G401 (cell line): ENCODE measurements around the gene EMCN. TPM values are rescaled to one million over a fixed set of nuclear protein-coding genes. Genes with fewer than 3 reads are reported as not detected.
"Not testable (repeated sequence)": the region's sequence is repeated elsewhere in the genome, so short reads cannot be mapped to it uniquely, and the experiment has no call there.

Source experiments
- DNase-seq: peaks from one replicate; pipeline ENCODE4 v3.0.0-alpha.2; 2015; ENCODE audit warnings: low spot score
- in situ Hi-C: cut with HindIII; loops from 2 replicates; pipeline ENCODE4 v1.10.0; 2016; ENCODE audit warnings: low sequenced_read_pairs, mixed read lengths
- total RNA-seq: library from RNA; depleted of rRNA; stranded (reverse); fragments of >200 nt; shearing (Covaris generic); gene quantifications from 2 replicates; pipeline ENCODE4 v1.2.3, GENCODE V29; 2014

The EMCN gene
- total RNA-seq, 1 experiment from 2014 or later: not detected

GRCh38 chr4:100414016-100414790 lies 103.6 kb downstream of the EMCN start:
- in situ Hi-C loops: no loop called here
- DNase-seq: no peak

GRCh38 chr4:100391863-100392262 lies 126.0 kb downstream of the EMCN start:
- in situ Hi-C loops: no loop called here
- no peak for DNase-seq

- no peak for DNase-seq
- in situ Hi-C loops: no loop called here
Measured at GRCh38 chr4:100391086-100391485, 126.7 kb downstream of the EMCN start.

GRCh38 chr4:100386270-100386669 lies 131.6 kb downstream of the EMCN start:
- in situ Hi-C loops: no loop called here

GRCh38 chr4:100380401-100380800 lies 137.4 kb downstream of the EMCN start:
- DNase-seq, in situ Hi-C loops: not testable (repeated sequence)

More at GRCh38 chr4:100386270-100386669, 131.6 kb downstream of the EMCN start:
- DNase-seq: no peak

- no peak for DNase-seq
- in situ Hi-C loops: no loop called here
Measured at GRCh38 chr4:100379583-100380105, 138.2 kb downstream of the EMCN start.

GRCh38 chr4:100372432-100372831 lies 145.4 kb downstream of the EMCN start:
- DNase-seq: no peak
- in situ Hi-C loops: no loop called here

- DNase-seq: no peak
- in situ Hi-C loops: no loop called here
Measured at GRCh38 chr4:100369871-100370270, 148.0 kb downstream of the EMCN start.

GRCh38 chr4:100367451-100367850 lies 150.4 kb downstream of the EMCN start:
- in situ Hi-C loops: no loop called here

GRCh38 chr4:100366213-100366612 lies 151.6 kb downstream of the EMCN start:
- no peak for DNase-seq
- in situ Hi-C loops: no loop called here

More at GRCh38 chr4:100367451-100367850, 150.4 kb downstream of the EMCN start:
- DNase-seq: no peak

- in situ Hi-C loops: no loop called here
- DNase-seq: no peak
Measured at GRCh38 chr4:100362366-100362765, 155.5 kb downstream of the EMCN start.

GRCh38 chr4:100361336-100361735 lies 156.5 kb downstream of the EMCN start:
- no peak for DNase-seq
- in situ Hi-C loops: no loop called here

GRCh38 chr4:100360211-100360610 lies 157.6 kb downstream of the EMCN start:
- in situ Hi-C loops: no loop called here
- no peak for DNase-seq

- in situ Hi-C loops: no loop called here
Measured at GRCh38 chr4:100359441-100359840, 158.4 kb downstream of the EMCN start.

GRCh38 chr4:100357542-100357941 lies 160.3 kb downstream of the EMCN start:
- DNase-seq: no peak
- in situ Hi-C loops: no loop called here

More at GRCh38 chr4:100359441-100359840, 158.4 kb downstream of the EMCN start:
- no peak for DNase-seq

- DNase-seq: no peak
- in situ Hi-C loops: no loop called here
Measured at GRCh38 chr4:100356172-100356571, 161.7 kb downstream of the EMCN start.

- in situ Hi-C loops, DNase-seq: not testable (repeated sequence)
Measured at GRCh38 chr4:100352352-100352751, 165.5 kb downstream of the EMCN start.

- no peak for DNase-seq
- in situ Hi-C loops: no loop called here
Measured at GRCh38 chr4:100348473-100348872, 169.3 kb downstream of the EMCN start.

- DNase-seq: no peak
- in situ Hi-C loops: no loop called here
Measured at GRCh38 chr4:100347241-100347640, 170.6 kb downstream of the EMCN start.

- no peak for DNase-seq
- in situ Hi-C loops: no loop called here
Measured at GRCh38 chr4:100345585-100345984, 172.2 kb downstream of the EMCN start.
